Mononuclear cell (primary cell): Measurements from ENCODE around the gene OR6C76. TPM values are rescaled to one million over a fixed set of nuclear protein-coding genes. Genes with fewer than 3 reads are reported as not detected.
"Not testable (repeated sequence)": the region's sequence is repeated elsewhere in the genome, so short reads cannot be mapped to it uniquely, and the experiment has no call there.

Experiments
- H3K27me3 ChIP-seq: 2 replicates; pipeline ENCODE4 v1.6.0; 2011; ENCODE audit warnings: low read length, control low read depth; ENCODE audit not compliant: insufficient read depth
- H3K4me1 ChIP-seq: 2 replicates; pipeline ENCODE4 v1.5.1; 2011; ENCODE audit warnings: mild to moderate bottlenecking, low read length, control low read depth; ENCODE audit not compliant: insufficient read depth
- H3K4me3 ChIP-seq: 2 replicates; pipeline ENCODE4 v1.5.1; 2011; ENCODE audit warnings: mild to moderate bottlenecking, low read length, moderate library complexity
- H3K9me3 ChIP-seq: 2 replicates; pipeline ENCODE4 v1.5.1; 2011; ENCODE audit warnings: low read depth, mild to moderate bottlenecking, control low read depth, low read length
- total RNA-seq: library from RNA; depleted of rRNA; stranded (reverse); fragments of >200 nt; gene quantifications from one replicate; pipeline ENCODE4 v1.2.3, GENCODE V29; 2012

OR6C76 gene
- total RNA-seq, 1 donor = not detected

GRCh38 chr12:55441233-55441632 is 15.2 kb downstream of the OR6C76 start:
- not testable (repeated sequence) for H3K9me3 ChIP-seq, H3K4me3 ChIP-seq

GRCh38 chr12:55443776-55444175 is 17.7 kb downstream of the OR6C76 start, which contains the start of gene OR6C2:
Gene OR6C2, plus strand, starts transcription at chr12:55444076. Its CDS starts 8,138 bp downstream, at chr12:55452214.
- H3K4me1 ChIP-seq = no peaks in the 10 kb centered on the region
- H3K4me3 ChIP-seq = no peak within 1 kb of the TSS
- H3K27me3 ChIP-seq = no peaks in the 10 kb centered on the region
- peaks cover 6% of the 10 kb centered on the region for H3K9me3 ChIP-seq

More at GRCh38 chr12:55441233-55441632, 15.2 kb downstream of the OR6C76 start:
- H3K27me3 ChIP-seq, H3K4me1 ChIP-seq: not testable (repeated sequence)

- Histone ChIP-seq H3K4me3 (no peak overlapping the region), H3K27me3 (peaks cover 4% of the 10 kb centered on the region), H3K9me3 (peaks cover 1% of the 10 kb centered on the region), H3K4me1 (no peaks in the 10 kb centered on the region)
These were observed 19.3 kb downstream of the OR6C76 start for GRCh38 chr12:55445357-55445756.

GRCh38 chr12:55446326-55446725 is 20.3 kb downstream of the OR6C76 start:
- H3K4me3 ChIP-seq = no peak overlapping the region
- H3K9me3 ChIP-seq = no peaks in the 10 kb centered on the region
- H3K4me1 ChIP-seq = no peaks in the 10 kb centered on the region
- peaks cover 9% of the 10 kb centered on the region for H3K27me3 ChIP-seq

GRCh38 chr12:55448825-55449224 is 22.8 kb downstream of the OR6C76 start:
- Histone ChIP-seq H3K4me3 (no peak overlapping the region), H3K4me1 (no peaks in the 10 kb centered on the region), H3K27me3 (peaks cover 9% of the 10 kb centered on the region), H3K9me3 (no peaks in the 10 kb centered on the region)

- H3K4me1 ChIP-seq, H3K4me3 ChIP-seq, H3K9me3 ChIP-seq, H3K27me3 ChIP-seq: not testable (repeated sequence)
These were observed 38.9 kb downstream of the OR6C76 start for GRCh38 chr12:55464926-55465325.

- H3K4me1 ChIP-seq = peaks cover 6% of the 10 kb centered on the region
- H3K27me3 ChIP-seq = no peaks in the 10 kb centered on the region
- H3K9me3 ChIP-seq = no peaks in the 10 kb centered on the region
- no peak overlapping the region for H3K4me3 ChIP-seq
These were observed 41.8 kb downstream of the OR6C76 start for GRCh38 chr12:55467836-55468235.

GRCh38 chr12:55469291-55469690 is 43.2 kb downstream of the OR6C76 start:
- Histone ChIP-seq H3K9me3 (no peaks in the 10 kb centered on the region), H3K4me3 (no peak overlapping the region), H3K4me1 (peaks cover 6% of the 10 kb centered on the region)

GRCh38 chr12:55470088-55470829 is 44.2 kb downstream of the OR6C76 start, which contains the start of gene OR6C70:
Gene OR6C70, minus strand, starts transcription at chr12:55470138. Its CDS starts 0 bp downstream, at chr12:55470138.
- H3K4me3 ChIP-seq = no peak within 1 kb of the TSS
- H3K4me1 ChIP-seq = peaks cover 6% of the 10 kb centered on the region

More at GRCh38 chr12:55469291-55469690, 43.2 kb downstream of the OR6C76 start:
- peaks cover 4% of the 10 kb centered on the region for H3K27me3 ChIP-seq

GRCh38 chr12:55472264-55472663 is 46.2 kb downstream of the OR6C76 start:
- Histone ChIP-seq H3K9me3 (no peaks in the 10 kb centered on the region), H3K4me1 (peaks cover 2% of the 10 kb centered on the region), H3K4me3 (no peak overlapping the region), H3K27me3 (peaks cover 10% of the 10 kb centered on the region)

More at GRCh38 chr12:55470088-55470829, 44.2 kb downstream of the OR6C76 start, which contains the start of gene OR6C70:
- Histone ChIP-seq H3K9me3 (no peaks in the 10 kb centered on the region), H3K27me3 (peaks cover 10% of the 10 kb centered on the region)

Other genes starting within 250 kb of the OR6C76 start
- gene OR10A7, start 205.2 kb upstream of the OR6C76 start, total RNA-seq = 0.42 TPM
- not detected for gene OR6C74, start 181.6 kb upstream of the OR6C76 start, total RNA-seq
- gene OR6C6, start 129.7 kb upstream of the OR6C76 start, total RNA-seq = not detected
- not detected for gene OR6C1, start 111.9 kb upstream of the OR6C76 start, total RNA-seq
- not detected for gene OR6C3, start 95.5 kb upstream of the OR6C76 start, total RNA-seq
- gene OR6C75, start 63.3 kb upstream of the OR6C76 start, total RNA-seq = under 0.01 TPM
- gene OR6C65, start 25.7 kb upstream of the OR6C76 start, total RNA-seq = not detected
- gene OR6C2, start 17.8 kb downstream of the OR6C76 start, total RNA-seq = not detected
- not detected for gene OR6C70, start 43.9 kb downstream of the OR6C76 start, total RNA-seq
- 0.42 TPM for gene OR6C68, start 66.1 kb downstream of the OR6C76 start, total RNA-seq
- gene OR6C4, start 123.3 kb downstream of the OR6C76 start, total RNA-seq = not detected
- gene OR2AP1, start 146.2 kb downstream of the OR6C76 start, total RNA-seq = not detected
- not detected for gene OR10P1, start 210.6 kb downstream of the OR6C76 start, total RNA-seq